ENCODE measurements around the gene ATG9B.
"Not testable (repeated sequence)": the region's sequence is repeated elsewhere in the genome, so short reads cannot be mapped to it uniquely, and the experiment has no call there.

ATG9B gene

GRCh38 chr7:151058781-151059366, 34.6 kb upstream of the ATG9B start:
- peak; percentile 56 for DNase-seq

DNA sequence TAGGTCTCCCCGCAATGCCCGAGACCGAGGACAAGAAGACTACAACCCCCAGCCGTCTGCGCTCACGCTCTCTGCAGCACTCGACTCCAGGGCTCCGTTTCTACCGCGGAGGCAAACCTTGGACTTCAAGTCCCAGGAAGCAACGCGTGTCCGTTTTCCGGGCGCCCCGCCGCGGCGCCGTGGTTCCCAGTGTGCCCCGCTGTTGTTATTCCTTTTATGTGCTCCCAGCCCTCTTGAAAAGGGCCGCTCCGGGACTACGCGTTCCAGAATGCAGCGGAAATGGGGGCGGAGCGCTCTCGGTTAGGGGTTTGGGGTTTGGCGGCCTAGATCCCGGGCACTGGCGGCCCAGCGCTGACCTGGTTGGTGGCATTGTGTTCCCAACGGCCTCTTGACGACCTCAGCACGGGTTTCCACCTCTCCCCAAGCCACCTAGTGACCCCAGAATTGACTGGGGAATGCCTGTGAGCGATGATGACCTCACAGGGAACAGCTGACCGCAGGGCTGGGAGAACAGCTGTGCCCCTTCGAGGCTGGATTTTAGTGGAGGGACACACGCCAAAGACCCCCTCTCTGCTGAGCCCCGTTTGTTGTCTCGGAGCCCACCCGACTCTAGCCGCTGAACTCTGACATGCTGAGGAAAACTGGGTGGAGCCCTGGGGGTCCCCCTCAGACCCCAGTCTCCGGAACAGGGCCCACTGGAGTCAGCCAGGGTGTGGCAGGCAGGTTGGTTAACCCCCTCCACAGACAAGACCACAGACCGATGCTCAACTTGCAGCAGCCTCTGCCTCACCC, 33.9 kb upstream of the ATG9B start:
- DNase-seq, result peak; percentile 100

DNA sequence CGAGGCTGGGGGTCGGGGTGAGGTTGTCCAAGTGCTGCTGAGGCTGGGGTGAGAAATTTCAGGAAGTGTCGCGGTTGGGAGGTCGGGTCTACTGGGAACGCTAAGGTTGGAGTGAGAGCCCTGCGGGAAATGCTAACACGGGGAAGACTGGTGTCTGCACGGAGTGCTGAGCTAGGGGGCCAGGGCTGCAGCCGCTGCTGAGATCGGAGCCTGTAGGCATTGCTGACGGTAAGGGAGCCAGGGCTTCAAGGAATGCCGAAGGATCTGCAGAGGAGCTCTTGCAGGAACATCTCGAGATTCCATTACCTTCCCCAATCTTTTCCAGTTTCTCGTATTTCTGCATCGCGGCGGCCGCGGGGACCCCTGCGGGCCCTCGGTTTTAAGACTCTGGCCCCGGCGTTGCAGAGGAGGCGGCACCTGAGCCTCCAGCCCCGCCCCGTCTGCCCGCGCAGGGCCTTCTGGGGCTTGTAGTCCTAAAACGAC, 33.3 kb upstream of the ATG9B start, which contains the start of gene CDK5:
Gene CDK5, minus strand, starts transcription at position 392 of the 483 bp plus-strand sequence. Its CDS starts 49 bp downstream, at position 343.
- DNase-seq, result peak; percentile 76

GRCh38 chr7:151056666-151057505, 32.6 kb upstream of the ATG9B start:
- peak; percentile 29 for DNase-seq

- DNase-seq, result no peak
These were observed 32.0 kb upstream of the ATG9B start for GRCh38 chr7:151056283-151056665.

DNA sequence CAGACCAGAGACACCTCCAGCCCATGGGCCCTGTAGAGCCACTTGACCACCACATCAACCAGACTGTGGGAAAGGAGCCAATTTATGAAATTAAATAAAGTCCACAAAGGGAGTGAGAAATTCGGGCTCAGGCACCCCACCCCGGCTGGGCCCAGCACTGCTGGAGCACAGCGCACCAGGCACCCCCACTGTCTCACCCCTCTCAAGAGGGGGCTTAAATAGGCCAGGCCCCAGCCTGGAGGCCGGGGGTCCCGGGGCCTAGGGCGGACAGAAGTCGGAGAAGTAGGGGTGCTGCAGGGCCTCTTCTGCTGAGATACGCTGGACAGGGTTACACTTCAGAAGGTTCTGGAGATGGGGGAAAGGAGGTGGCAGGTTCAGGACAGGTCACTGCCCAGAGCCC, 29.5 kb upstream of the ATG9B start:
- no peak for DNase-seq

DNA sequence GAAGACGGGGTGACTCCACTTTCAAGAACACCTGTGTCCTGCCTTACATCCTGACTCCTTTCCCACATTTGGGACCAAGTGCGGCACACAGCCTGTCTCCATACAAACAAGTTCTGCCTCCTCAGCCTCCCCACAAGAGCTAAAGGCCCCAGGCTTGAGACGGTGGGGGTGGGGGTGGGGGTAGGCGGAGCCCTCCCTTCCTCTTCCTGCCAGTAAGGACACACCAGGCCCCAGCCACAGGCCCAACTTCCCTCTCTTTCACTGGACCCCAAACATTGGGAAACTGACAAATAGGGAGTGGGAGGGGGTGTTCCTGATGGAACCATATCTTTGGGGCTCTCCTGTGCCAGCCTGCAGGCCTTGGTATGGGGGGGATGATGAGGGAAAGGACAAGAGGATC, 28.8 kb upstream of the ATG9B start:
- no peak for DNase-seq

GRCh38 chr7:151051108-151051507, 26.8 kb upstream of the ATG9B start:
- DNase-seq, result no peak

DNA sequence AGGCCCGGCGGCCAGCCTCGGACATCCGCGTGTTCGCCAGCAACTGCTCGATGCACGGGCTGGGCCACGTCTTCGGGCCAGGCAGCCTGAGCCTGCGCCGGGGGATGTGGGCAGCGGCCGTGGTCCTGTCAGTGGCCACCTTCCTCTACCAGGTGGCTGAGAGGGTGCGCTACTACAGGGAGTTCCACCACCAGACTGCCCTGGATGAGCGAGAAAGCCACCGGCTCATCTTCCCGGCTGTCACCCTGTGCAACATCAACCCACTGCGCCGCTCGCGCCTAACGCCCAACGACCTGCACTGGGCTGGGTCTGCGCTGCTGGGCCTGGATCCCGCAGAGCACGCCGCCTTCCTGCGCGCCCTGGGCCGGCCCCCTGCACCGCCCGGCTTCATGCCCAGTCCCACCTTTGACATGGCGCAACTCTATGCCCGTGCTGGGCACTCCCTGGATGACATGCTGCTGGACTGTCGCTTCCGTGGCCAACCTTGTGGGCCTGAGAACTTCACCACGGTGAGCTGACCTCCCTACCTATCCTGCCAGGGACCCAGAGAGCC, 24.7 kb upstream of the ATG9B start:
- no peak for DNase-seq

DNA sequence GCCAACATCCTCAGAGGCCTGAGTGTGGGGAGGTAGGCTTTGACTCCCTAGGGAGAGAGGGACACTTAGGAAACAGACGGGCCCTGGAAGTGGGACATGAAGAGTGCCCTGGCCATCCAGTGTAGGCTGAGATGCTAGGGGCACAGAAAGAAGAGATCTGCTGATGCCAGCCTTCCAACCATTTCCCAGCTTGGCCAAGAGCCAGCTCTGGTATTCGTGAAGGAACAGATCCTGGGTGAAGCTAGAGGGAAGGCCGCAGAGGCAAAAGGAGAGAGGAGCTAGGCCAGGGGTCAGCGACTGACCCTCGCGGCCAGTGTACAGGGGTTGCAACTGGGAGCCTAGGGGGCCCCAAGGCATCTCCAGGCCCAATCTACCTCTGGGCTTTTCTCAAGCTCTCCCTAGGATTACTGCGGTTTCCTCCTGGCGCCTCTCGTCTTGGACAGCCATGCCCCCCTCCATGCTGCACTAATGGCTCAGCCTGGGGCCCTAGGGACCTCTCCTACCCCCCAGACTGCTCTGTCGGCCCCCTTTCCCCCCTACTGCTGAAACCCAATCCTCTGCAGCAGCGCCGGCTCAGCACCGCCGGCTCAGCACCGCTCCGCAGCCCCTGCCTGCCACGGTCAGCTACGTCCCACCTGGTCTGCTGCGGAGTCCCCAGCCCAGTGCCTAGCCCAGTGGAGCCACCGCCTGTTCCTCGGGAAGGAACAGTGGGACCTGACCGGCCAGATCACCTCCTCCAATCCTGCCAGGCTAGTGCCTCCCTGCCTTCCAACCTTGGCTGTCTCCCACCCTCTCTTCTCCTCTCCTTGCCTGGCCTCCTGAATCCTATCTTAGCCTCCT, 23.9 kb upstream of the ATG9B start, which contains the start of gene ASIC3:
Gene ASIC3, plus strand, starts transcription at position 556 of the 840 bp plus-strand sequence. CDS start 355 bp downstream, outside the sequence.
- peak; percentile 48 for DNase-seq

DNA sequence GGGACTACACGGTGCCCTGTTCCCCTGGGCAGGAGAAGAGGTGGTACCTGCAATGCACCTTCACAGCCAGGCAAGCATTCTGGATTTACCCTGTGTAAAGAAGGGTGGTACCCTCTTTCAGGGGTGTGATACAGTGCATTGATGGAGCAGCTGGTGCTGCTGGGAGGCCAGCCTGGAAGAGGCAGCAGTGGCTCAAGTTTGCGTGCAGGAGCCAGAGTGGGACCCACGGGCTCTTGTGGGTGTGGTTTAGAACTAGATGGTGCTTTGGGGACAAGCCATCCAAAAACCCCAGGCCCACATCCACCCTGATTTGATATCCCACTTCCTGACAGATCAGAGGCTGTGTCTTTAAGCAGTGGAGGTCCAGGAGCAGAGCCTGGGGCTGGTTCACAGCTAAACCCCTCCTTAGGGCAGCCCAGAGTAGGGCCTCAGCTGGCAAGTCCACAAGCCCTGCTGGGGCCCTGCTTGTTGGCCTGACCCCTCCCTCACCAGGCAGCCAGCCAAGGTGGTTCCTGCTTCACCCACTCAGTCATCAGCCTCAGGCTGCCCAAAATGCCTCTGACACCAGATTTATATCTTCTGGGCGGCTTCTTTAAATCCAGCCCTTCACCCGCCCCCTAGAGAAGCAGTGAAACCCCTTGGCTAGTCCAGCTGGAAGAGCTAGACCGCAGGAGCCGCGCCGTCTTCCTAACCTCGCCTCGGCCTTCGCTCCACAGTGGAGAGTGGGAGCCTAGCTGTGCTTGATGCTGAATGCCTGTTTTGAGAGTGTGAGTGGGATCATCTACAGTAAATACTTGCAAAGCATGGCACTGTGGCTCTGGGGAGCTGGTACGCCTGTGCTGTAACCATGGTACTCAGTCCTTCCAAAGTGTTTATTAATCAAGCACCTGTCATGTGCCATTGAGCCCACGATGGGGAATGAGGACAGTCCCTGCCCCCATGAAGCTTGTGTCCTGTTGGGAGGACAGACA, 22.6 kb upstream of the ATG9B start:
- DNase-seq, result no peak

- DNase-seq, result no peak
These were observed 21.7 kb upstream of the ATG9B start for GRCh38 chr7:151045967-151046366.

- DNase-seq, result peak; percentile 87
These were observed 21.0 kb upstream of the ATG9B start for GRCh38 chr7:151045262-151045661.

GRCh38 chr7:151043959-151044358, 19.7 kb upstream of the ATG9B start:
- no peak for DNase-seq

DNA sequence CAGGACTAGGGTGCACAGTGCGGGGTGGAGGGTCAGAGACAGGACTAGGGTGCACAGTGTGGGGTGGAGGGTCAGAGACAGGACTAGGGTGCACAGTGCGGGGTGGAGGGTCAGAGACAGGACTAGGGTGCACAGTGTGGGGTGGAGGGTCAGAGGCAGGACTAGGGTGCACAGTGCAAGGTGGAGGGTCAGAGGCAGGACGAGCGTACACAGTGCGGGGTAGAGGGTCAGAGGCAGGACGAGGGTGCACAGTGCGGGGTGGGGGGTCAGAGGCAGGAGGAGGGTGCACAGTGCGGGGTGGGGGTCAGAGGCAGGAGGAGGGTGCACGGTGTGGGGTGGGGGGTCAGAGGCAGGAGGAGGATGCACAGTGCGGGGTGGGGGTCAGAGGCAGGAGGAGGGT, 19.2 kb upstream of the ATG9B start:
- not testable (repeated sequence) for DNase-seq

GRCh38 chr7:151040616-151041375, 16.5 kb upstream of the ATG9B start:
- DNase-seq, result no peak

GRCh38 chr7:151039850-151040548, 15.7 kb upstream of the ATG9B start:
- DNase-seq, result peak; percentile 62

DNA sequence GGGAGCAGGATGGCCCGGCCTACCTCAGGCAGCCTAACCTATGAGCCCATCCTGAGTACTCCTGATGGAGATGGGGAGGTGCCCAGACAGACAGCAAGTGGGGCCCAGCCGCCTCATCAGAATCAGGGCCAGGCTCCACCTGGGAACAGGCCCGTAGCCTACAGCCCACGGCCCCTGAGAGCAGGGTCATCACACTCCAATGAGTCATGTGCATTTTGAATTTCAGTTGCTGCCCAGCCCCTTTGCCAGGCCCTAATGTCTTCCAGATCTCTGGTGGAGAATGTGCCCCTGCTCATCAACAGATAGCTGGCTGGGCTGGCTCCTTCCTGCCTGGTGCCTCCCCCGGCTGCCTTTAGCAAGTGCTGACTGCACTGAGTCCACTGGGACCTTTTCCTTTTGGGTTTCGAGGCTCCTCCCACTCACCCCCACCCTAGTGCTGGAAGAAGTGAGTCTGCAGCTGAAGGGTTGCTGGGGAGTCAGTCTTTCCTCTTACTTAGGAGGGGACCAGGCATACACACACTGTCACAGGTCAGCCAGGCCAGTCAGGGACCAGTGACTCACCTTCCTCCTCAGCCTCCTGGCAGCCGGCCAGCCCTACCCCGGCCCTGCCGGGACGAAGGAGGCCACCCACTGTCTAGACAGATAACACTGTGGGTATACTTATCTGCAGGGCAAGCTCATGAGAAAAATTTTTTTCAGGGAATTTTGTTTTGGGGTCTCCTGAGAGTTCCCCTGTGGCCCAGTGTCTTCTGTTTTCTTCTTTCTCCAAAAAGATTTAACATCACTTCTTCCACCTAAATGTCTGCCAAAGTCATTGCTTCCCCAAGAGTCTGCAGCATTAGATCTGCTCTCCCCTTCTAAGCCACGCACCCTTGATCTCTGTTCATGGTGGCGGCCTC, 14.9 kb upstream of the ATG9B start:
- peak; percentile 28 for DNase-seq
